GM23338 (cell line): ENCODE measurements around the gene AIMP1. TPM values are rescaled to one million over a fixed set of nuclear protein-coding genes. Genes with fewer than 3 reads are reported as not detected.

ENCODE experiments used
- ATAC-seq: fragments of 200-7000 bp; cut with Tn5 transposase; 3 replicates; pipeline ENCODE4 v1.9.1; 2020
- DNase-seq: peaks from one replicate; pipeline ENCODE4 v3.0.0-alpha.2; 2015; ENCODE audit warnings: low spot score
- H2AFZ ChIP-seq: fragments of 200-600 bp; sonication (generic); 2 replicates; pipeline ENCODE4 v1.8.0; 2016; ENCODE audit warnings: antibody characterized with exemption, mild to moderate bottlenecking, moderate library complexity
- H3F3A ChIP-seq: fragments of 200-600 bp; sonication (generic); replicated peaks from 2 replicates; pipeline ENCODE4 v1.8.0; 2017; ENCODE audit warnings: antibody characterized with exemption, mixed run types, low read depth
- H3K27ac ChIP-seq: fragments of 200-600 bp; sonication (generic); 2 replicates; pipeline ENCODE4 v1.6.1; 2016; ENCODE audit warnings: low read depth
- H3K27me3 ChIP-seq: fragments of 200-600 bp; sonication (generic); 2 replicates; pipeline ENCODE4 v1.8.0; 2016; ENCODE audit warnings: mild to moderate bottlenecking, mixed run types, moderate library complexity; ENCODE audit not compliant: insufficient read depth
- H3K36me3 ChIP-seq: fragments of 200-600 bp; sonication (generic); 2 replicates; pipeline ENCODE4 v1.8.0; 2016; ENCODE audit warnings: mild to moderate bottlenecking; ENCODE audit not compliant: insufficient read depth
- H3K4me1 ChIP-seq: fragments of 200-600 bp; sonication (generic); 2 replicates; pipeline ENCODE4 v1.8.0; 2016; ENCODE audit warnings: mild to moderate bottlenecking, moderate library complexity; ENCODE audit not compliant: insufficient read depth
- H3K4me2 ChIP-seq: fragments of 200-600 bp; sonication (generic); 2 replicates; pipeline ENCODE4 v1.7.1; 2017; ENCODE audit warnings: mixed run types
- H3K4me3 ChIP-seq: fragments of 200-600 bp; sonication (generic); 2 replicates; pipeline ENCODE4 v1.6.1; 2016; ENCODE audit warnings: mixed run types
- H3K79me2 ChIP-seq: fragments of 200-600 bp; sonication (generic); replicated peaks from 2 replicates; pipeline ENCODE4 v1.8.0; 2017; ENCODE audit warnings: mild to moderate bottlenecking; ENCODE audit not compliant: insufficient read depth
- H3K9me2 ChIP-seq: fragments of 200-600 bp; sonication (generic); 2 replicates; pipeline ENCODE4 v1.8.0; 2017; ENCODE audit not compliant: insufficient read depth
- H4K20me1 ChIP-seq: fragments of 200-600 bp; sonication (generic); replicated peaks from 2 replicates; pipeline ENCODE4 v1.8.0; 2017; ENCODE audit warnings: mild to moderate bottlenecking; ENCODE audit not compliant: insufficient read depth
- H3K27ac Mint-ChIP-seq: 2 replicates; pipeline ENCODE4 v1.8.0; 2020; ENCODE audit warnings: inconsistent platforms, mild to moderate bottlenecking, moderate library complexity, mixed read lengths
- H3K27me3 Mint-ChIP-seq: 3 replicates; pipeline ENCODE4 v1.8.0; 2022; ENCODE audit warnings: low read depth, mild to moderate bottlenecking, moderate library complexity, mixed read lengths, inconsistent platforms; ENCODE audit not compliant: insufficient read depth, poor library complexity
- H3K36me3 Mint-ChIP-seq: 3 replicates; pipeline ENCODE4 v1.8.0; 2021; ENCODE audit warnings: low read depth, mild to moderate bottlenecking, inconsistent platforms, moderate library complexity, mixed read lengths
- H3K4me1 Mint-ChIP-seq: 3 replicates; pipeline ENCODE4 v1.8.0; 2020; ENCODE audit warnings: mild to moderate bottlenecking, inconsistent platforms, mixed read lengths
- H3K4me3 Mint-ChIP-seq: 3 replicates; pipeline ENCODE4 v1.8.0; 2021; ENCODE audit warnings: moderate library complexity, mild to moderate bottlenecking, inconsistent platforms, mixed read lengths
- H3K9me3 Mint-ChIP-seq: 3 replicates; pipeline ENCODE4 v1.8.0; 2020; ENCODE audit warnings: moderate library complexity, mild to moderate bottlenecking, inconsistent platforms, mixed read lengths
- CREB1 ChIP-seq: fragments of 250-450 bp; sonication (Bioruptor Pico); IDR thresholded peaks from 2 replicates; pipeline ENCODE4 v1.5.0; 2020; ENCODE audit warnings: low read depth, mild to moderate bottlenecking, moderate library complexity
- CTCF ChIP-seq, 2 experiments: fragments of 200-600 bp in 1 of 2; sonication (generic) in 1 of 2; conservative IDR thresholded peaks; 2 replicates each; pipeline versions ENCODE4 v1.5.1 to v1.6.1; 2016 to 2017; ENCODE audit warnings: antibody characterized with exemption in 2 of 2, low read depth in 2 of 2, mild to moderate bottlenecking in 2 of 2, moderate library complexity in 1 of 2
- EZH2phosphoT487 ChIP-seq: fragments of 200-600 bp; sonication (generic); IDR thresholded peaks from one replicate; pipeline ENCODE4 v1.8.1; 2018; ENCODE audit warnings: antibody characterized with exemption; ENCODE audit not compliant: unreplicated experiment
- NANOG ChIP-seq: IDR thresholded peaks from 2 replicates; pipeline ENCODE4 v1.6.1; 2016; ENCODE audit warnings: antibody characterized with exemption, borderline replicate concordance
- POLR2AphosphoS5 ChIP-seq: IDR thresholded peaks from 2 replicates; pipeline ENCODE4 v1.6.1; 2016; ENCODE audit warnings: antibody characterized with exemption, low read depth
- REST ChIP-seq: IDR thresholded peaks from one replicate; pipeline ENCODE4 v1.6.1; 2018; ENCODE audit warnings: antibody characterized with exemption; ENCODE audit not compliant: unreplicated experiment
- STAT1 ChIP-seq: IDR thresholded peaks from one replicate; pipeline ENCODE4 v1.6.1; 2016; ENCODE audit warnings: antibody characterized with exemption; ENCODE audit not compliant: unreplicated experiment
- ZNF114 ChIP-seq: fragments of 250-450 bp; sonication (Bioruptor Pico); IDR thresholded peaks from 2 replicates; pipeline ENCODE4 v1.5.0; 2020; ENCODE audit warnings: mild to moderate bottlenecking, moderate library complexity
- ZNF331 ChIP-seq: fragments of 250-450 bp; sonication (Bioruptor Pico); IDR thresholded peaks from 2 replicates; pipeline ENCODE4 v1.5.0; 2020; ENCODE audit warnings: low read depth, mild to moderate bottlenecking, moderate library complexity
- ZNF462 ChIP-seq: fragments of 250-450 bp; sonication (Bioruptor Pico); IDR thresholded peaks from 2 replicates; pipeline ENCODE4 v1.5.0; 2020; ENCODE audit warnings: mild to moderate bottlenecking, moderate library complexity
- polyA plus RNA-seq: library from polyadenylated mRNA; unstranded; fragments of >200 nt; fragmentation: Nextera tagmentation; extraction: Ambion mirVana; gene quantifications from 2 replicates; pipeline ENCODE4 v1.2.1, GENCODE V29; 2016
- total RNA-seq: library from RNA; depleted of rRNA; stranded (reverse); fragments of >200 nt; shearing (Covaris generic); gene quantifications from 2 replicates; pipeline ENCODE4 v1.2.3, GENCODE V29; 2014

The AIMP1 gene
- total and polyA plus RNA-seq, 2 experiments from 2014 or later, result 34.5 to 200 TPM

- DNase-seq, result no peak
- Histone ChIP-seq H3K36me3 (no peaks in the 10 kb centered on the region; the same call in 1 of the 2 replicates), H3K4me1 (no peaks in the 10 kb centered on the region), H3K79me2 (peaks cover 73% of the 10 kb centered on the region), H3F3A (no peaks in the 10 kb centered on the region), H4K20me1 (no peaks in the 10 kb centered on the region), H3K9me2 (no peaks in the 10 kb centered on the region), H3K27me3 (no peaks in the 10 kb centered on the region), H3K4me3 (no peak overlapping the region), H3K27ac (no peak overlapping the region), H3K4me2 (no peak overlapping the region), H2AFZ (no peak overlapping the region)
- Mint-ChIP-seq H3K9me3 (no peaks in the 10 kb centered on the region), H3K27ac (no peak overlapping the region), H3K36me3 (no peaks in the 10 kb centered on the region; the same call in 2 of the 3 replicates), H3K4me3 (no peak overlapping the region), H3K4me1 (peaks cover 4% of the 10 kb centered on the region), H3K27me3 (no peaks in the 10 kb centered on the region)
- no peak for ATAC-seq
- TF ChIP-seq STAT1 (no peak), CTCF (conservative IDR thresholded peaks at IDR 0.05; ENCODE audit: low read depth in 2 of 2) (no peak), REST (no peak), ZNF114 (CRISPR knock-in tag) (no peak), POLR2AphosphoS5 (no peak), CREB1 (no peak), EZH2phosphoT487 (no peak), NANOG (no peak), ZNF331 (CRISPR knock-in tag) (no peak), ZNF462 (CRISPR knock-in tag) (no peak)
Measured at GRCh38 chr4:106312377-106312776, 4.0 kb upstream of the AIMP1 start.
